PC-9 (cell line): ENCODE measurements around the gene ACTR1B.
"Not testable (repeated sequence)": the region's sequence is repeated elsewhere in the genome, so short reads cannot be mapped to it uniquely, and the experiment has no call there.

Experiments
- CTCF ChIP-seq: fragments of 200-600 bp; sonication (generic); conservative IDR thresholded peaks from 2 replicates; pipeline ENCODE4 v1.6.1; 2017; ENCODE audit warnings: mixed run types, antibody characterized with exemption, mild to moderate bottlenecking, moderate library complexity
- EZH2 ChIP-seq: fragments of 200-600 bp; sonication (generic); IDR thresholded peaks from 2 replicates; pipeline ENCODE4 v1.8.0; 2017; ENCODE audit warnings: antibody characterized with exemption, low read depth

GRCh38 chr2:97608745-97609144, 55.1 kb downstream of the ACTR1B start:
- not testable (repeated sequence) for TF ChIP-seq CTCF, EZH2
